HepG2 (cell line): ENCODE data around the gene DDX49. TPM values are rescaled to one million over a fixed set of nuclear protein-coding genes. Genes with fewer than 3 reads are reported as not detected.

Experiments
- ATAC-seq: fragments of 200-7000 bp; cut with Tn5 transposase; 3 replicates; pipeline ENCODE4 v1.9.1; 2020; ENCODE audit warnings: mild to moderate bottlenecking, moderate library complexity
- BruUV-seq: library from RNA; stranded (reverse); fragments of 400-500 nt; replicated peaks from 2 replicates; lab custom pipeline; 2021; lab: Mats Ljungman, UMichigan
- CTCF ChIA-PET: fragments of 300-600 bp; formaldehyde crosslinking; extraction: SDS; loops from one replicate; lab custom pipeline; 2021; ENCODE audit warnings: low total read pairs, inconsistent platforms, low intra/inter-chr PET ratio; lab: Yijun Ruan, JAX
- POLR2A ChIA-PET: fragments of 350-600 bp; sonication (Branson Sonifier 250); formaldehyde crosslinking; loops from one replicate; lab custom pipeline; 2020; ENCODE audit warnings: antibody characterized with exemption, inconsistent platforms; lab: Yijun Ruan, JAX
- DNase-seq: peaks from one replicate; pipeline ENCODE4 v3.0.0-alpha.2; 2015; ENCODE audit warnings: low spot score
- FAIRE-seq: peaks from 3 replicates; lab custom pipeline; 2011; peaks lifted over from hg19 to GRCh38; lab: Jason Lieb, UNC
- H2AFZ ChIP-seq: one replicate; pipeline ENCODE4 v1.6.1; 2011; ENCODE audit warnings: low read length, inconsistent platforms
- H3K27ac ChIP-seq: fragments of 300-600 bp; 3 replicates; pipeline ENCODE4 v1.8.0; 2011; ENCODE audit warnings: mixed run types, mild to moderate bottlenecking, mixed read lengths, low read length, inconsistent platforms; ENCODE audit not compliant: insufficient read depth; ENCODE audit errors: extremely low read length
- H3K27me3 ChIP-seq, 2 experiments: fragments of 200-600 bp in 1 of 2; 2 replicates in 1 of 2; 3 replicates in 1 of 2; pipeline versions ENCODE4 v1.6.0 to v1.8.0; 2011; ENCODE audit warnings: low read length in 2 of 2, mild to moderate bottlenecking in 2 of 2, moderate library complexity in 2 of 2, inconsistent platforms in 1 of 2; ENCODE audit not compliant: insufficient read depth in 2 of 2, control insufficient read depth in 1 of 2
- H3K36me3 ChIP-seq, 2 experiments: fragments of 200-600 bp in 1 of 2; replicated peaks in 1 of 2; 2 replicates in 1 of 2; 3 replicates in 1 of 2; pipeline versions ENCODE4 v1.5.1 to v1.8.0; 2011; ENCODE audit warnings: low read length in 2 of 2, inconsistent platforms in 1 of 2; ENCODE audit not compliant: insufficient read depth in 2 of 2, control insufficient read depth in 1 of 2
- H3K4me1 ChIP-seq: 2 replicates; pipeline ENCODE4 v1.5.1; 2012; ENCODE audit warnings: low read length, inconsistent platforms; ENCODE audit not compliant: insufficient read depth
- H3K4me2 ChIP-seq: 2 replicates; pipeline ENCODE4 v1.6.0; 2011; ENCODE audit warnings: low read depth, low read length, inconsistent platforms
- H3K4me3 ChIP-seq, 3 experiments: fragments of 200-600 bp in 1 of 3; sonication (generic), shearing (Covaris generic) in 1 of 3; replicated peaks in 1 of 3; 2 replicates each; pipeline ENCODE4 v1.5.1; 2011 to 2016; ENCODE audit warnings: low read length in 3 of 3, inconsistent platforms in 2 of 3, low read depth in 2 of 3, mild to moderate bottlenecking in 2 of 3, control low read depth in 1 of 3, mixed read lengths in 1 of 3; ENCODE audit not compliant: insufficient read depth in 1 of 3
- H3K79me2 ChIP-seq: one replicate; pipeline ENCODE4 v1.6.1; 2011; ENCODE audit warnings: low read length, inconsistent platforms; ENCODE audit not compliant: insufficient read depth
- H3K9ac ChIP-seq: 2 replicates; pipeline ENCODE4 v1.6.0; 2011; ENCODE audit warnings: mild to moderate bottlenecking, low read depth, low read length, inconsistent platforms; ENCODE audit not compliant: insufficient read depth
- H3K9me3 ChIP-seq: 2 replicates; pipeline ENCODE4 v1.5.1; 2012; ENCODE audit warnings: mild to moderate bottlenecking, low read length
- H4K20me1 ChIP-seq: 2 replicates; pipeline ENCODE4 v1.6.0; 2011; ENCODE audit warnings: inconsistent platforms, mild to moderate bottlenecking, low read length, moderate library complexity; ENCODE audit not compliant: insufficient read depth
- CENPX ChIP-seq: sonication (generic); formaldehyde crosslinking; IDR thresholded peaks from 2 replicates; pipeline ENCODE4 v1.9.0; 2021; ENCODE audit warnings: mild to moderate bottlenecking, missing genetic modification reagents, moderate library complexity
- EP300 ChIP-seq, 3 experiments: sonication (generic) in 1 of 3; formaldehyde crosslinking in 1 of 3; IDR thresholded peaks; 2 replicates each; pipeline versions ENCODE4 v1.5.1 to v1.6.1; 2011 to 2020; ENCODE audit warnings: low read depth in 2 of 3, low read length in 2 of 3, borderline replicate concordance in 1 of 3, improper control_type of control experiment in 1 of 3, mild to moderate bottlenecking in 1 of 3, missing genetic modification reagents in 1 of 3, moderate library complexity in 1 of 3
- FOXA3 ChIP-seq: IDR thresholded peaks from 2 replicates; pipeline ENCODE4 v1.6.1; 2016; ENCODE audit warnings: missing genetic modification reagents, missing compliant biosample characterization
- FOXC1 ChIP-seq: sonication (generic); formaldehyde crosslinking; IDR thresholded peaks from 2 replicates; pipeline ENCODE4 v1.8.0; 2022; ENCODE audit warnings: mild to moderate bottlenecking, missing genetic modification reagents, borderline replicate concordance
- KAT8 ChIP-seq: IDR thresholded peaks from 2 replicates; pipeline ENCODE4 v1.6.1; 2016; ENCODE audit warnings: missing genetic modification reagents, missing compliant biosample characterization
- NFE2L1 ChIP-seq: sonication (generic); formaldehyde crosslinking; IDR thresholded peaks from 2 replicates; pipeline ENCODE4 v1.4.0; 2020; ENCODE audit warnings: missing genetic modification reagents, mild to moderate bottlenecking, borderline replicate concordance
- SOX6 ChIP-seq, 2 experiments: fragments of 450-650 bp in 1 of 2; sonication (generic) in 1 of 2; formaldehyde crosslinking in 1 of 2; IDR thresholded peaks; 2 replicates each; pipeline versions ENCODE4 v1.4.0 to v1.6.1; 2017 to 2020; ENCODE audit warnings: antibody characterized with exemption in 1 of 2, mild to moderate bottlenecking in 1 of 2, missing genetic modification reagents in 1 of 2
- ZMYM3 ChIP-seq: sonication (generic); formaldehyde crosslinking; IDR thresholded peaks from 2 replicates; pipeline ENCODE4 v1.5.1; 2020; ENCODE audit warnings: mild to moderate bottlenecking, missing genetic modification reagents
- ZNF121 ChIP-seq: sonication (generic); formaldehyde crosslinking; IDR thresholded peaks from 2 replicates; pipeline ENCODE4 v1.5.0; 2020; ENCODE audit warnings: mild to moderate bottlenecking, missing genetic modification reagents
- ZNF124 ChIP-seq: sonication (generic); formaldehyde crosslinking; IDR thresholded peaks from 2 replicates; pipeline ENCODE4 v1.4.0; 2020; ENCODE audit warnings: missing genetic modification reagents
- ZNF230 ChIP-seq: sonication (generic); formaldehyde crosslinking; IDR thresholded peaks from 2 replicates; pipeline ENCODE4 v1.4.0; 2020; ENCODE audit warnings: mild to moderate bottlenecking, missing genetic modification reagents
- ZNF24 ChIP-seq: fragments of 450-650 bp; IDR thresholded peaks from 2 replicates; pipeline ENCODE4 v1.6.1; 2017; ENCODE audit warnings: antibody characterized with exemption, mild to moderate bottlenecking
- ZNF263 ChIP-seq: sonication (generic); formaldehyde crosslinking; IDR thresholded peaks from 2 replicates; pipeline ENCODE4 v1.4.0; 2020; ENCODE audit warnings: missing genetic modification reagents
- ZNF296 ChIP-seq: sonication (generic); formaldehyde crosslinking; conservative IDR thresholded peaks from 2 replicates; pipeline ENCODE4 v1.5.0; 2020; ENCODE audit warnings: mild to moderate bottlenecking, missing genetic modification reagents
- ZNF780A ChIP-seq: sonication (generic); formaldehyde crosslinking; IDR thresholded peaks from 2 replicates; pipeline ENCODE4 v1.8.0; 2022; ENCODE audit warnings: mild to moderate bottlenecking, missing genetic modification reagents, moderate library complexity
- ZNF891 ChIP-seq: sonication (generic); formaldehyde crosslinking; IDR thresholded peaks from 2 replicates; pipeline ENCODE4 v1.5.0; 2020; ENCODE audit warnings: mild to moderate bottlenecking, missing genetic modification reagents
- ZSCAN20 ChIP-seq: sonication (generic); formaldehyde crosslinking; IDR thresholded peaks from 2 replicates; pipeline ENCODE4 v1.4.0; 2020; ENCODE audit warnings: missing genetic modification reagents, mild to moderate bottlenecking, borderline replicate concordance
- WGBS: methylation state at CpG from one replicate; pipeline ENCODE4 v1.1.6; 2017; ENCODE audit warnings: low lambda C conversion rate; 5-methylcytosine and 5-hydroxymethylcytosine counted together
- in situ Hi-C: cut with HindIII; loops from 2 replicates; pipeline ENCODE4 v1.10.0; 2017; ENCODE audit warnings: low pct_unique_long_range_greater_than_20kb; ENCODE audit not compliant: extremely low pct_ligation_motif_present
- intact Hi-C: fragments of 100-400 bp; cut with micrococcal nuclease; formaldehyde crosslinking; loops from one replicate; pipeline ENCODE4 v1.10.0; 2022; ENCODE audit not compliant: unreplicated experiment
- polyA plus RNA-seq, 8 experiments: library from polyadenylated mRNA; depleted of rRNA in 3 of 8; stranded (reverse) in 7 of 8; unstranded in 1 of 8; fragments of >200 nt; fragmentation: Illumina TruSeq in 4 of 8; extraction: Trizol in 4 of 8; gene quantifications; 2 replicates each; pipeline versions ENCODE4 v1.2.1 to v1.2.3, GENCODE V29; 2011 to 2016; ENCODE audit warnings: low read depth in 4 of 8, missing spikeins in 1 of 8, mixed read lengths in 1 of 8; ENCODE audit not compliant: insufficient read depth in 1 of 8
- total RNA-seq, 5 experiments: library from RNA; depleted of rRNA; stranded (reverse); fragments of >200 nt; fragmentation: Illumina TruSeq; extraction: Trizol; gene quantifications; 2 replicates each; pipeline ENCODE4 v1.2.3, GENCODE V29; 2016; ENCODE audit warnings: low read depth in 1 of 5
- TF ChIP-seq, protein P1 (sequence below): sonication (generic); formaldehyde crosslinking; IDR thresholded peaks from 2 replicates; pipeline ENCODE4 v1.8.0; 2022; ENCODE audit warnings: missing genetic modification reagents, mild to moderate bottlenecking, moderate library complexity, borderline replicate concordance
- TF ChIP-seq, protein P2 (sequence below): sonication (generic); formaldehyde crosslinking; IDR thresholded peaks from 2 replicates; pipeline ENCODE4 v1.5.0; 2020; ENCODE audit warnings: mild to moderate bottlenecking, missing genetic modification reagents

Gene DDX49
- total and polyA plus RNA-seq, 2 of the 13 experiments (the other 11 are each of a cell fraction or from before 2014, with no cell fraction given): 27.0 to 46.2 TPM

DNA sequence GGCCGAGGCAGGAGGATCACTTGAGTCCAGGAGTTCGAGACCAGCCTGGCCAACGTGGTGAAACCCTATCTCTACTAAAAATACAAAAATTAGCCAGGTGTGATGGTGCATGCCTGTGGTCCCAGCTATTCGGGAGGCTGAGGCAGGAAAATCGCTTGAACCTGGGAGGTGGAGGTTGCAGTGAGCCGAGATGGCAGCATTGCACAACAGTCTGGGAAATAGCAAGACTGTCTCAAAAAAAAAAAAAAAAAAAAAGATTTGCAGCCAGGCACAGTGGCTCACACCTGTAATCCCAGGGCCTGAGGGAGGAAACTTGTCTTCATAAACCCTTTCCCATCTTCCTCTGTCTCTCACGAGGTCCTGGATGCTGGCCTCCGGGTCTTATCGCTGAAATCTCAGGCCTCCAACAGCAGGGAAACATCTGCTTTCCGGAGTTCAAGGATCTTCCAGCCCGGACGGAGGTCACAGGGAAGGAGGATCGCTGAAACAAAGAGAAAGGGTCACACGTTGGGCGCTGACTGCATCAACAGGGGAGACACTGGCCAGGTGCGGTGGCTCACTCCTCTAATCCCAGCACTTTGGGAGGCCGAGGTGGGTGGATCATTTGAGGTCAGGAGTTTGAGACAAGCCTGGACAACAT lies 33.0 kb downstream of the DDX49 start (continued):
- TF ChIP-seq ZMYM3 (CRISPR knock-in tag): peak; percentile 18; the same call in 1 of the 2 replicates
- peak; percentile 30; the same call in 1 of the 2 replicates for TF ChIP-seq FOXA3 (CRISPR knock-in tag)
- TF ChIP-seq, protein P1, sequence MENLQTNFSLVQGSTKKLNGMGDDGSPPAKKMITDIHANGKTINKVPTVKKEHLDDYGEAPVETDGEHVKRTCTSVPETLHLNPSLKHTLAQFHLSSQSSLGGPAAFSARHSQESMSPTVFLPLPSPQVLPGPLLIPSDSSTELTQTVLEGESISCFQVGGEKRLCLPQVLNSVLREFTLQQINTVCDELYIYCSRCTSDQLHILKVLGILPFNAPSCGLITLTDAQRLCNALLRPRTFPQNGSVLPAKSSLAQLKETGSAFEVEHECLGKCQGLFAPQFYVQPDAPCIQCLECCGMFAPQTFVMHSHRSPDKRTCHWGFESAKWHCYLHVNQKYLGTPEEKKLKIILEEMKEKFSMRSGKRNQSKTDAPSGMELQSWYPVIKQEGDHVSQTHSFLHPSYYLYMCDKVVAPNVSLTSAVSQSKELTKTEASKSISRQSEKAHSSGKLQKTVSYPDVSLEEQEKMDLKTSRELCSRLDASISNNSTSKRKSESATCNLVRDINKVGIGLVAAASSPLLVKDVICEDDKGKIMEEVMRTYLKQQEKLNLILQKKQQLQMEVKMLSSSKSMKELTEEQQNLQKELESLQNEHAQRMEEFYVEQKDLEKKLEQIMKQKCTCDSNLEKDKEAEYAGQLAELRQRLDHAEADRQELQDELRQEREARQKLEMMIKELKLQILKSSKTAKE (CRISPR knock-in tag): 0 out of 2 replicates have a peak, but pooled peaks have one; percentile 45
- 0 out of 2 replicates have a peak, but pooled peaks have one; percentile 30 for TF ChIP-seq KAT8 (CRISPR knock-in tag)
- 0 out of 2 replicates have a peak, but pooled peaks have one; percentile 31 for TF ChIP-seq FOXC1 (CRISPR knock-in tag)
- TF ChIP-seq, all 625 proteins: peak for 37; not testable (repeated sequence) for 588

DNA sequence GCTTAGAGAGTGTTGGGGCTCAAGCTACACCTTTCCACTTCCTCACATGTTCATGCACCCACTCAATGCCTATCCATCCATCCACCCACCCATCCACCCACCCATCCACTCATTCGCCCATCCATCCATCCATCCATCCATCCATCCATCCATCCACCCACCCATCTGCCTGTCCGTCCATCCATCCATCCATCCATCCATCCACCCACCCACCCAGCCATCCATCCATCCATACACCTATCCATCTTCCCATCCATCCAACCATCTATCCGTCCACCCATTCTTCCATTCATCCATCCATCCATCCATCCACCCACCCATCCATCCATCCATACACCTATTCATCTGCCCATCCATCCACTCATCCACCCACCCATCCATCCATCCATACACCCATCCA lies 34.6 kb downstream of the DDX49 start:
- no peak for FAIRE-seq
- no TSS peak for BruUV-seq
- TF ChIP-seq ZNF24: no peak
- TF ChIP-seq, protein P2, sequence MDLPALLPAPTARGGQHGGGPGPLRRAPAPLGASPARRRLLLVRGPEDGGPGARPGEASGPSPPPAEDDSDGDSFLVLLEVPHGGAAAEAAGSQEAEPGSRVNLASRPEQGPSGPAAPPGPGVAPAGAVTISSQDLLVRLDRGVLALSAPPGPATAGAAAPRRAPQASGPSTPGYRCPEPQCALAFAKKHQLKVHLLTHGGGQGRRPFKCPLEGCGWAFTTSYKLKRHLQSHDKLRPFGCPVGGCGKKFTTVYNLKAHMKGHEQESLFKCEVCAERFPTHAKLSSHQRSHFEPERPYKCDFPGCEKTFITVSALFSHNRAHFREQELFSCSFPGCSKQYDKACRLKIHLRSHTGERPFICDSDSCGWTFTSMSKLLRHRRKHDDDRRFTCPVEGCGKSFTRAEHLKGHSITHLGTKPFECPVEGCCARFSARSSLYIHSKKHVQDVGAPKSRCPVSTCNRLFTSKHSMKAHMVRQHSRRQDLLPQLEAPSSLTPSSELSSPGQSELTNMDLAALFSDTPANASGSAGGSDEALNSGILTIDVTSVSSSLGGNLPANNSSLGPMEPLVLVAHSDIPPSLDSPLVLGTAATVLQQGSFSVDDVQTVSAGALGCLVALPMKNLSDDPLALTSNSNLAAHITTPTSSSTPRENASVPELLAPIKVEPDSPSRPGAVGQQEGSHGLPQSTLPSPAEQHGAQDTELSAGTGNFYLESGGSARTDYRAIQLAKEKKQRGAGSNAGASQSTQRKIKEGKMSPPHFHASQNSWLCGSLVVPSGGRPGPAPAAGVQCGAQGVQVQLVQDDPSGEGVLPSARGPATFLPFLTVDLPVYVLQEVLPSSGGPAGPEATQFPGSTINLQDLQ (CRISPR knock-in tag): no peak
- no peak for TF ChIP-seq ZNF121 (CRISPR knock-in tag)
- no peak for TF ChIP-seq CENPX (CRISPR knock-in tag)
- TF ChIP-seq ZNF891 (CRISPR knock-in tag): no peak
- no peak for TF ChIP-seq NFE2L1 (CRISPR knock-in tag)
- no peak for TF ChIP-seq ZNF296
- no peak for TF ChIP-seq EP300 (IDR thresholded peaks at IDR 0.05; ENCODE audit: low read depth in 2 of 2, low read length in 2 of 2)
- no peak for TF ChIP-seq EP300 (CRISPR knock-in tag; IDR thresholded peaks at IDR 0.05; ENCODE audit: borderline replicate concordance)
- TF ChIP-seq ZSCAN20 (CRISPR knock-in tag): no peak
- TF ChIP-seq ZNF263 (CRISPR knock-in tag): no peak
- TF ChIP-seq SOX6 (IDR thresholded peaks at IDR 0.05): no peak
- TF ChIP-seq SOX6 (CRISPR knock-in tag; IDR thresholded peaks at IDR 0.05): no peak
- no peak for TF ChIP-seq ZNF230
- TF ChIP-seq ZNF780A (CRISPR knock-in tag): no peak
- TF ChIP-seq ZNF124 (CRISPR knock-in tag): no peak
- TF ChIP-seq, all 625 proteins: peak for 0
- Histone ChIP-seq H3K36me3 (no peaks in the 10 kb centered on the region), H3K4me1 (peaks cover 42% of the 10 kb centered on the region), H3K4me2 (no peak overlapping the region), H3K79me2 (no peaks in the 10 kb centered on the region), H3K27me3 (no peaks in the 10 kb centered on the region; a peak in 1 of 5 replicates), H3K9me3 (no peaks in the 10 kb centered on the region), H2AFZ (no peak overlapping the region), H3K9ac (no peak overlapping the region), H4K20me1 (no peaks in the 10 kb centered on the region), H3K27ac (no peak overlapping the region), H3K4me3 (no peak overlapping the region)
- DNase-seq (no peak), ATAC-seq (no peak)
- ChIA-PET CTCF (no interaction called here), POLR2A (no interaction called here)
- intact Hi-C loops: no loop called here
- WGBS: 28% methylated on average over 3 of the region's 3 CpGs
- in situ Hi-C loops: no loop called here
